ENCODE measurements around the gene MPC2. TPM values are rescaled to one million over a fixed set of nuclear protein-coding genes. Genes with fewer than 3 reads are reported as not detected.

MPC2 gene
- total RNA-seq: 45.3 and 51.7 TPM in 2 replicates

- intact Hi-C loops (cut with micrococcal nuclease): loop anchor here (1.0 to 10.0 kb wide), 21 partner anchors 134 to 1955 kb away; partner anchors contain the start of genes ATP1B1, BLZF1, CD247 and MPZL1
Observed at GRCh38 chr1:167936930-167937708, at the start of gene MPC2. TSS of gene MPC2 (minus strand) at chr1:167937072. CDS start at chr1:167935841, 1,231 bp downstream.

DNA sequence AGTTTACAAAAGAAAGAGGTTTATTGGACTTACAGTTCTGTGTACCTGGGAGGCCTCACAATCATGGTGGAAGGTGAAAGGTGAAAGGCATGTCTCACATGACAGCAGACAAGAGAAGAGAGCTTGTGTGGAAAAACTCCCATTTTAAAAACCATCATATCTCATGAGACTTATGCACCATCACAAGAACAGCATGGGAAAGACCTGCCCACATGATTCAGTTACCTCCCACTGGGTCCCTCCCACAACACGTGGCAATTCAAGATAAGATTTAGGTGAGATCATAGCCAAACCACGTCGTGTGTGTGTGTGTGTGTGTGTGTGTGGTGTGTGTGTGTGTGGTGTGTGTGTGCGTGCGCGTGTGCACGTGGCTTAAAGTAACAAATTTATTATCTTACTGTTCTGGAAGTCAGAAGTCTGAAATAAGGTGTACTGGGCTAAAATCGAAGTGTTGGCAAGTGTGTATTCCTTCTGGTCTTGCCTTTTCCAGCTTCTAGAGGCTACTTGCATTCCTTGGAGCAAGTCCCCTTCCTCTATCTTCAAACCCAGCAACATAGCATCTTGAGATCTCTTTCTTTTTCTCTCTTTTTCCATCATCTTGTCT, 48.1 kb upstream of the MPC2 start:
- intact Hi-C loops (cut with micrococcal nuclease): no loop called here

GRCh38 chr1:167983797-167984420, 47.0 kb upstream of the MPC2 start:
- intact Hi-C loops (cut with micrococcal nuclease): no loop called here

GRCh38 chr1:167981933-167982332, 45.1 kb upstream of the MPC2 start:
- intact Hi-C loops (cut with micrococcal nuclease): no loop called here

DNA sequence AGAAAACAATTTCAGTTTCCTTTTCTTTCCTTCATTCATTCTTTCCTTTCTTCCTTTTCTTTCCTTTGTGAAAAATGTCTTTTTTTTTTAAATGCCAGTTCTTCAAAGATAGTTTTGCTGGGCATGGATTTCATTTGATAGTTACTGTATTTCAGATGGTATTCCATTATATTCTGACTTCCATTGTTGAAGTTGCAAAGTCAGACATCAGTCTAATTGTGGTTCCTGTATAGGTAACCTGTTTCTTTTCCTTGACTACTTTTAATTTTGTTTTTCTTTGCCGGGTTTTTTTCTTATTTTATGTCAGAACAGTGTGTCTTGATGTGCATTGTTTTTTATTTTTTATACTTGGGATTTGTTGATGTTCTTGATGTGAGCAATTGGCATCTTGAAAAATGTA, 40.4 kb upstream of the MPC2 start:
- intact Hi-C loops (cut with micrococcal nuclease): no loop called here

GRCh38 chr1:167974698-167975097, 37.8 kb upstream of the MPC2 start:
- intact Hi-C loops (cut with micrococcal nuclease): no loop called here

DNA sequence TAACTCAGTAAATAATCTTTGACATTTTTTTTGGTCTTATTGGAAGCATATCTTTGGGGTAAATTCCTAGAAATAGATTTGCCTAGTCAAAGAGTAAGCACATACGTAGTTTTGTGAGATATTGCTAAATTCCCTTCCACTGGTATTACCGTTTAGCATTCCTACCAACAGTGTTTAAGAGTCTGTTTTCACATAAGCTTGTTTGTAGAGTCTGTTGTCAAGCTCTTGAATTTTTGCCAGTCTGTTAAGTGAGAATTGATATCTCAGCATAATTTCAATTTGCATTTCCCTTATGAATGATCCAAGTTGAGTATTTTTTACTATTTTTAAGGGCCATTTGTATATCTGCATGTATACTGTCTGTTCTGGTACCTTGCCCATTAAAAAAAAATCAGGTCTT, 37.0 kb upstream of the MPC2 start:
- intact Hi-C loops (cut with micrococcal nuclease): no loop called here

DNA sequence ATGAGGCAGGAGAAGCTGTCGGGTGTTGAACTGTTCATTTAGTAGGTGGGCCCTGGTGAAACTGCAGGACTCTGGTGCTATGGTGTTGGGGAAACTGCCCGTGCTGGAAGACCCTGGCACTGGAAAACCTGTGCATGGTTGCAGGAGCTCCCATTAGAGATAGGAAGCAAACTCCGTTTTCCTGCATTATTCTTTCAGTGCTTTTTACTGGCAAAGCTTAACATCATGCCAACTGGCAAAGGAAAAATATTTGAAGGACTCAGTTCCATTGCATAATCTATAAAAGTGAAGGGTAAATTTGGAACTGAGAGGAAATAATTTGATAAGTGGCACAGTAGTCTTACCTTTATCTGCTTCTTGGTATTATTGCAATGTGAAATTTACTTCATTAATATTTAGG, 31.7 kb upstream of the MPC2 start:
- intact Hi-C loops (cut with micrococcal nuclease): no loop called here

- intact Hi-C loops (cut with micrococcal nuclease): no loop called here
Observed at GRCh38 chr1:167966050-167966449, 29.2 kb upstream of the MPC2 start.

DNA sequence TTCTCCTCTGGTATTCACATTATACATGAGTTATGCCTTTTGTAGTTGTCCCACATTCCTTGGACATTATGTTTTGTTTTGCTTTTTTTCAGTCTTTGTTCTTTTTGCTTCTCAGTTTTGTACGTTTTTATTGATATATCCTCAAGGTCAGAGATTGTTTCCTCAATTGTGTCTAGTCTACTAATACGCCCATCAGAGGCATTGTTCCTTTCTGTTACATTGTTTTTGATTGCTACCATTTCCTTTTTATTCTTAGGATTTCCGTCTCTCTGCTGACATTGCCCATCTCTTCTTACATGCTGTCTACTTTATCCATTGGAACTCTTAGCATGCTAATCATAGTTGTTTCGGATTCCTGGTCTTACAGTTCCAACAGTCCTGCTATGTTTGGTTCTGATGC, 27.8 kb upstream of the MPC2 start:
- intact Hi-C loops (cut with micrococcal nuclease): no loop called here

GRCh38 chr1:167957710-167958109, 20.8 kb upstream of the MPC2 start:
- intact Hi-C loops (cut with micrococcal nuclease): no loop called here

DNA sequence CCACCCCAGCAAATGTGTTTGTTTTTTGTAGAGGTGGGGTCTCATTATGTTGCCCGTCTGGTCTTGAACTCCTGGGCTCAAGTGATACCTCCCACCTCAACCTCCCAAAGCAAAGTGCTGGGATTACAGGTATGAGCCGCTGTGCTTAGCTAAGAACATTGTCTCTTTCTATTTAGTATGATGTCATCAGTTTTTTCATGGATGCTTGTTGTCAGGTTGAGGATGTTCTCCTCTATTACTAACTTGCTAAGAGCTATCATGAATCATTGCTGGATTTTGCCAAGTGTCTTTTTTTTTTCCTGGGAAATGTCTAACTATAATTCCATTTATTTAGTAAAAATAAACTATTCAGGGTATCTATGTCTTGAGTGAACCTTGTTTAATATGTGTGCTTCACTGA, 19.0 kb upstream of the MPC2 start:
- intact Hi-C loops (cut with micrococcal nuclease): no loop called here

GRCh38 chr1:167950569-167950968, 13.7 kb upstream of the MPC2 start:
- intact Hi-C loops (cut with micrococcal nuclease): no loop called here

GRCh38 chr1:167949785-167950184, 12.9 kb upstream of the MPC2 start:
- intact Hi-C loops (cut with micrococcal nuclease): no loop called here

DNA sequence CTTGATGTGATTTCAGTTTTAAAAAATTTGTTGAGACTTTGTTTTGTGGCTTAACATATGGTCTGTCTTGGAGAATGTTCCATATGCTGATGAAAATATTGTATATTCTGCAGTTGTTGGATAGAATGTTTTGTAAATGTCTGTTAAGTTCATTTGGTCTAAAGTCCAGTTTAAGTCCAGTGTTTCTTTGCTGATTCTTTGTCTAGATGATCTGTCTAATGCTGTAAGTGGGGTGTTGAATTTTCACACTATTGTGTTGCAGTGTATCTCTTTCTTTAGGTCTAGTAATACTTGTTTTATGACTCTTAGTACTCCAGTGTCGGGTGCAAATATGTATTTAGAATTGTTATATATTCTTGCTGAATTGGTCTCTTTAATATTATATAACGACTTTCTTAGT, 10.9 kb upstream of the MPC2 start:
- intact Hi-C loops (cut with micrococcal nuclease): no loop called here

- intact Hi-C loops (cut with micrococcal nuclease): no loop called here
Observed at GRCh38 chr1:167943541-167943940, 6.7 kb upstream of the MPC2 start.

DNA sequence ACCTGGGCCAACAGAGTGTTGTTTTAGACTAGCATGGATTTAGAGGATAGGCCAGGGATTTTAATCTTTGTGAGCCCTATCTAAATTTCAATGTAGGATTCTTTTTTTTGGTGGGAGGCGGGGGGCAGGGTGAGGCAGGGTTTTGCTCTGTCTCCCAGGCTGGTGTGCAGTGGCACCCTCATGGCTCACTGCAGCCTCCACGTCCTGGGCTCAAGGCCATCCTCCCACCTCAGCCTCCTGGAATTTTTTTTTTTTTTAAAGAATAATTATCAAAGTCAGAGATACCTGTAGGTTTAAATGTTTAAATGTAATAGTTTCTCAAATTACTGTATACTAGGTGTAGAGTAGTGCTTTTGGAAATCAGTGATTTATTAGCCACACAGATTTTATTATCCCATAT, 3.4 kb upstream of the MPC2 start:
- intact Hi-C loops (cut with micrococcal nuclease): no loop called here

GRCh38 chr1:167938080-167938636, 1.3 kb upstream of the MPC2 start:
- intact Hi-C loops (cut with micrococcal nuclease): loop anchor here (5.0 to 10.0 kb wide), 10 partner anchors 381 to 1954 kb away; partner anchors contain the start of genes ATP1B1, CD247, SCYL3 and SLC19A2

DNA sequence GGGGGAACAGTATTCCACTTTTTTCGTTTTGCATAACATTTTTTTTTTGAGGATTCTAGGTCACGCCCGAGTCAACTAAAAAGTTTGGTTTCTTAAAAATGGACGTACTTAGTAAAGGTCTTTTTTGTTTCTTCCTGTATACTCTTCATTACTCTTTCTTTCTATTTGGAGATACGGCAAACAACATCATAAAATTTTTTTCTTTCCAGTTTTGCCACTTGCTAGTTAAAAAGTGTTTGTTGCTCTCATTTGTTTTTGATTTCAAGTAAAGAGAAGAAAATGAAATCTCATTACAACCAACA, 788 bp upstream of the MPC2 start:
- intact Hi-C loops (cut with micrococcal nuclease): loop anchor here (2.0 to 10.0 kb wide), 12 partner anchors 289 to 1955 kb away; partner anchors contain the start of genes ATP1B1, CD247, SCYL3 and SFT2D2

DNA sequence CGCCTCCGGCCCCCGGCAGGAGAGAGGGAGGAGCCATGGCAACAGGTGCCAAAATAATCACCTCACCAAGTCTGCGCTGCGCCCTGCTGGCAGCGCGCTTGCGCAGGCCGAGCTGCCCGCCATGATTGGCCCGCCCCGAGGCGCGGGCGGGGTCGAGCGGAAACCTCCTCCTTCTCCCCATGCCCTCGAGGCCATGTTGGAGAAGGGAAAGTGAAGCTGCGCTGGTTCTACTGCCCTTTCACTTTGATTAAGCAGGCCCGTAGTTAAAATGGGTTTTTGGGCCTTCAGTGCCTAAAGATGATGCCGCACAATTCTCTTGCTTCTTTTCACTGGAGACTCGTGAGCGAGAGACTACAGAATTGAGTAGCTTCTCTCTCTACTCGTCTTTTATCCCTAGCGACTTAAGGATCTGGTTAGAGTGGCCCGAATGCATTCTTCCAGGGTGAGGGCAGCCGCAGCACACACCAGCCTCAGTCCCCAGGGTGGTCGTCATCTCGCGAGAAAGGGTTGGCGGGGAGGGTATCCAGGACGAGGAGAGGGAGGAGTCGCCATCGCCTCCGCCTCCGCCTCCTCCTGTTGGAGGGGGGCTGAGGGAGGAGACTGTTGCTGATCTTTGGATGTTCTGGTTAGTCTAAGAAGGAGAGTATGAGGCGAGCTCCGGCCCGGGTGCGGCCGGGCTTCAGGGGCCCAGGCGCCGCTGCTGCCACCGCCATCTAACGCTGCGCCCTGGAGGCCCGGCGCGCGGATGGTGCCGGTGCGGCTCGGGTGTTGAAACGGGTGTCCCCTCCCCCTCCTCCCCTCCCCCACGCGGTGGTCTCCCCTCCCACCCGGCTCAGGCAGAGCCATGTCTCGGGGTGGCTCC, 573 bp downstream of the MPC2 start, which contains the start of gene DCAF6:
DCAF6 (plus strand) TSS at position 616 of the 862 bp plus-strand sequence; CDS start at position 845, 229 bp downstream.
- intact Hi-C loops (cut with micrococcal nuclease): loop anchor here (1.0 to 10.0 kb wide), 21 partner anchors 133 to 1956 kb away; partner anchors contain the start of genes ATP1B1, BLZF1, CD247 and MPZL1
